IgD-negative memory B cell (primary cell): ENCODE data around the gene CLHC1. TPM values are rescaled to one million over a fixed set of nuclear protein-coding genes. Genes with fewer than 3 reads are reported as not detected.

Source experiments
- H3K27ac Mint-ChIP-seq, 3 donors: one replicate each; pipeline ENCODE4 v1.8.0; 2020 to 2022; ENCODE audit warnings: mild to moderate bottlenecking in 3 of 3, mixed read lengths in 3 of 3, moderate library complexity in 1 of 3
- H3K27me3 Mint-ChIP-seq: one replicate; pipeline ENCODE4 v1.8.0; 2021; ENCODE audit warnings: mixed read lengths
- H3K36me3 Mint-ChIP-seq: one replicate; pipeline ENCODE4 v1.8.0; 2020; ENCODE audit warnings: mild to moderate bottlenecking, mixed read lengths
- H3K4me1 Mint-ChIP-seq, 3 donors: one replicate each; pipeline ENCODE4 v1.8.0; 2020 to 2022; ENCODE audit warnings: mixed read lengths in 3 of 3, mild to moderate bottlenecking in 1 of 3
- H3K4me3 Mint-ChIP-seq, 4 donors: one replicate each; pipeline ENCODE4 v1.8.0; 2020 to 2022; ENCODE audit warnings: mild to moderate bottlenecking in 4 of 4, mixed read lengths in 4 of 4, moderate library complexity in 3 of 4
- H3K9me3 Mint-ChIP-seq, 3 donors: one replicate each; pipeline ENCODE4 v1.8.0; 2020 to 2021; ENCODE audit warnings: mixed read lengths in 3 of 3, mild to moderate bottlenecking in 1 of 3
- polyA plus RNA-seq: library from polyadenylated mRNA; unstranded; fragments of 300-500 nt; fragmentation: Illumina TruSeq; gene quantifications from one replicate; pipeline ENCODE4 v1.2.3, GENCODE V29; 2021

The CLHC1 gene
- polyA plus RNA-seq, 1 donor from 2014 or later, result 1.2 TPM

GRCh38 chr2:55156326-55156725, 75.8 kb downstream of the CLHC1 start:
- Mint-ChIP-seq H3K27ac (peak overlapping the region in 2 of 3 donors; percentile 36 to 37), H3K4me3 (no peak overlapping the region), H3K27me3 (no peaks in the 10 kb centered on the region), H3K4me1 (peaks cover 32 to 39% (median 33%) of the 10 kb centered on the region in 3 donors), H3K9me3 (no peaks in the 10 kb centered on the region), H3K36me3 (no peaks in the 10 kb centered on the region)

GRCh38 chr2:55155764-55156281, 76.3 kb downstream of the CLHC1 start:
- Mint-ChIP-seq H3K9me3 (no peaks in the 10 kb centered on the region), H3K27ac (peak overlapping the region in 2 of 3 donors; percentile 36 to 37), H3K4me3 (no peak overlapping the region), H3K36me3 (no peaks in the 10 kb centered on the region), H3K4me1 (peaks cover 37 to 44% (median 37%) of the 10 kb centered on the region in 3 donors), H3K27me3 (no peaks in the 10 kb centered on the region)

DNA sequence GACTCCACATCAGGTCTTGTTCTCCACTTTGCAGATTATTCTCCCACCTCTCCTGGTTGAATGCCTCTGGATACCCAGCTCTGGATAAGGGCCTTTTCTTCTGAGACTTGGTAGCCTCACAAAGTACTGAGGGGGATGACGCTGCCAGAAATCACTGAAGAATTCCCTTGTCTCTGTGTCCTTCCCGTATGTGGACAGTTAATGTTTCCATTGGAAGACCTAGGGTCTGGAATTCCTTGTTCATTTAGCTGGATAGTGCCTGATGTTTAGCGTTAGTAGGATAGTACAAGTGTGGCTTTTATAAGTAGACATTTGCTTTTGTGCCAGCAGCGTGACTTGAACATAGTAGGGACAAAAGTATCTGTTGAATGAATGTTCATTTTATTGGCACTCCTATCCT, 76.9 kb downstream of the CLHC1 start:
- H3K4me1 Mint-ChIP-seq, result peaks cover 39 to 45% (median 39%) of the 10 kb centered on the region in 3 donors
- H3K4me3 Mint-ChIP-seq, result no peak overlapping the region
- H3K27ac Mint-ChIP-seq, result no peak overlapping the region
- no peaks in the 10 kb centered on the region for H3K36me3 Mint-ChIP-seq
- no peaks in the 10 kb centered on the region for H3K27me3 Mint-ChIP-seq
- H3K9me3 Mint-ChIP-seq, result no peaks in the 10 kb centered on the region

GRCh38 chr2:55154525-55155030, 77.5 kb downstream of the CLHC1 start:
- no peaks in the 10 kb centered on the region for H3K27me3 Mint-ChIP-seq
- peaks cover 39 to 50% (median 39%) of the 10 kb centered on the region in 3 donors for H3K4me1 Mint-ChIP-seq
- H3K4me3 Mint-ChIP-seq, result peak overlapping the region in 1 of 4 donors; percentile 43
- no peaks in the 10 kb centered on the region for H3K9me3 Mint-ChIP-seq
- H3K36me3 Mint-ChIP-seq, result no peaks in the 10 kb centered on the region
- H3K27ac Mint-ChIP-seq, result no peak overlapping the region

DNA sequence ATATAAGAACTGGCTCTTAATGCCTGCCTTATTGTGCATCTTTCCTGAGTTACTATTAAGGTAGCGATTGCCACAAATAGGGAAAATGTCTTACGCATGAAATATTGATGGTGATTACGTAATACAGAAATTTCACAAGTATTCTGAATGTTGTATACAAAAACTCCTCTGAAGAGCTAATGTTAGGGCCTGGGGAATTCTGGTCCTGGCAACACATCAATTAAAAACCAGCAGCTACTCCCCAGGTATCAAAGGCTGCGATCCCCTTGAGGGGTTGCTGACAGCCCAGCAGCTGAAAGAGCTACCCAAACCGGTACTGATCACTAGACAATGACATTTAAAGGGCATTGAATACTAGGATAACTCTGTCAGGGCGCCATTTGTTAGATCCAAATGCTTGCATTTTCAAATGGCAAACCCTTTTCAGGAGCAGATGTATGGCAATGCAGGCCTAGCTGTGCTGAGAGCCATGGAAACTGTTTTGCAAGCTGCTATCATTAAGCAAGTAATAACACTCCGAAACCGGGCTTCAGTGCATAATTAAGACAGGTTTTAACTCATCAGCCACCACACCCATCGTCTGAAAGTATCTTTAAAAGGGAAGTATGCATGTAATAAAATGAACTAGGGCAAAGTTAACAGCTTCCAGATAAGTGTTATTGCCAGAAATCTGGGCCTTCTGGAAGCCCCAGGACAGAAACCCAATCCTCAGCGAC, 78.4 kb downstream of the CLHC1 start:
- Mint-ChIP-seq H3K4me1 (peaks cover 39 to 46% (median 39%) of the 10 kb centered on the region in 3 donors), H3K4me3 (peak overlapping the region in 3 of 4 donors; percentile 3 to 35 (median 7)), H3K36me3 (no peaks in the 10 kb centered on the region), H3K27me3 (no peaks in the 10 kb centered on the region), H3K9me3 (no peaks in the 10 kb centered on the region), H3K27ac (peak overlapping the region in 1 of 3 donors; percentile 78)

DNA sequence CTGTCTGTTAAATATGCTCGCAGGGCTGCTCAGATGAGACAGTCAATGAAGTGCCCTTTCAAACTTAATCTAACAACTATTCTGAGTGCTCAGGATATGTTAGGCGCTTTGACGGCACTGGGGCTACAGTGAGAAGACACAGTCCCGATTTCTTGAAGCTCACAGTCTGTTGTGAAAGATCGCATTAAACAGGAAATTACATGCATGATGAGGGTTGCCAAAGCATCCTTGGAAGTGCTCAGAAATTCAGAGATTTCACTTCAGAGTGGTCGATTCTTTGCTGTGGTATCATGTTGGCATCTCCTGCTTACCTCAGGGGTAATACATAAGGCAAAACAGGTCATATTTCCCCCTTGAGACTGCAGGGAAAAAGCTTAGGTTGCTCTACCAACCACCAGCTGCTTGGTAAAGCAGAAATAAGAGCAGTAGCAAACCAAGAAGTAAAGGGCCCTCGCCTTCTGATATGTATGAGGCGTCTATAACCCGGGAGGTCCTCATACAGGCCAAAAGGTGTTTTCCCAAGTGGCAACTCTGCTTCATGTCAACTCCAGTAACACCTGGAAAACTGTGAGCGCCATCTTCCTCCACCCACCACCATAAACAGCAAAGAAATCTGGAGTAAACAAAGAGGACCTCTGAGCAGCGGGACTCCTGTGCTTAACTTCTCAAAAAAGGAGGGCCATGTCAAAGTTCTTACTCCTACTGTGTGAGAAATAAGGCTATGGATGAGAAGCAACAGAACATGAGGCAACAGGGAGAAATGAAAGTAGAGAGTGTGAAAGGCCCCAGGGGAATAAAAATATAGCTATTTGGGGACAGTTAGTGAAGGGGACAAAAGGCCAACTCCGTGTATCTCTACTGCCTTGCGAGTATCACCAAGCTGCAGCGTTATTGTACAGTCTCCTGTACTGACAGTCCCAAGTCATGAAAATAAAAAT, 79.3 kb downstream of the CLHC1 start:
- Mint-ChIP-seq H3K27ac (peak overlapping the region; percentile 78 to 93 (median 90)), H3K27me3 (no peaks in the 10 kb centered on the region), H3K36me3 (no peaks in the 10 kb centered on the region), H3K9me3 (no peaks in the 10 kb centered on the region), H3K4me3 (peak overlapping the region in 3 of 4 donors; percentile 8 to 85 (median 58)), H3K4me1 (peaks cover 39 to 44% (median 41%) of the 10 kb centered on the region in 3 donors)

DNA sequence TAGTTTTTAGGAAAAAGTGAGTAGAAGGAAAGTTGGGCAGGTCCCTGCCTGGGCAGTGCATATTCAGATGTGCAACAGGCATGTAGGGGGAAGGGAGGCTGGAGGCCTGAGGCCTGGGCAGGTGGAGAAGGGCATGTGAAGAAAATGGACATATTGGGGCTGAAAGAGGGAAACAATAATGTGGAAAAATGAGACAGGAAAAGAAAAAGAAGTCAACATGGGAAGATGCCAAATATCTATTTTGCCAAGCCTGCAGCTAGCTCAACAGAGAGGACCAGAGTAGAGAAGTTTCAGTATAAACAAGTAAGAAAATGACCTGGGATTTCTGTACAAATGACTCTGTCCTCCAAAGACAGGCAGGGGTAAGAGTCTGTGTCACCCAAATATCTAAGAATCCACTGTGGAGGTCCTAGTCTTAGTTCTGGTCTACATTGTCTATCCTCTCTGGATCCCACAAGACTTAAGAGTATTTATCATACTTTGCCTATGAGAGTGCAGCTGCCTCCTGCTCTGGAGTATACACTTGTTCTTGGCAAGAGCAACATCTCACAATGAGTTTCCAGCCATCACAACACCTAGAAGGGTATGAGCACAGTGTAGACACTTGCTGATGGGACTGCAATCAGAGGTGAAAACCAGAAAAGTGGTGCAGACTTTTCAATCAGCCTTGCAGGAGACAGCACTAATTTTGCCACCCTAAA, 80.2 kb downstream of the CLHC1 start:
- Mint-ChIP-seq H3K4me1 (peaks cover 39 to 41% (median 40%) of the 10 kb centered on the region in 3 donors), H3K36me3 (no peaks in the 10 kb centered on the region), H3K27ac (peak overlapping the region; percentile 78 to 93 (median 90)), H3K4me3 (peak overlapping the region in 3 of 4 donors; percentile 52 to 85 (median 58)), H3K9me3 (no peaks in the 10 kb centered on the region), H3K27me3 (no peaks in the 10 kb centered on the region)

DNA sequence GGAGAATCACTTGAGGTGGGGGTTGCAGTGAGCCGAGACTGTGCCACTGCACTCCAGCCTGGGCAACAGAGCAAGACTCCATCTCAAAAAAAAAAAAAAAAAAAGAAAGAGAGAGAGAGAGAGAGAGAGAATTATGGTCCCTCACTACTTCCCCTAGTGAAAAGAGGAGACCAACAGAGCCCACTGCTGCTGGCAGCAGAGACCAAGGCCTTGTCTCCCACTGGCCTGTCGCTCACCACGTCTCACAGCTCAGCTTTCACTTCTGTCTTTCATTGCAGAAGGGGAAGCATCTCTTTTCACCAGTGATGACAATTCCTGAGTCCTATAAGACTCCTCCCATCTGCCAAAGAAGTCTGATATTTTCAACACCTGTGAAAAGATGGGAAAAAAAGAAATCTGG, 81.3 kb downstream of the CLHC1 start:
- no peaks in the 10 kb centered on the region for H3K9me3 Mint-ChIP-seq
- no peaks in the 10 kb centered on the region for H3K36me3 Mint-ChIP-seq
- H3K4me3 Mint-ChIP-seq, result peak overlapping the region in 3 of 4 donors; percentile 30 to 79 (median 52)
- H3K4me1 Mint-ChIP-seq, result peaks cover 35 to 40% (median 38%) of the 10 kb centered on the region in 3 donors
- H3K27me3 Mint-ChIP-seq, result no peaks in the 10 kb centered on the region
- peak overlapping the region; percentile 78 to 93 (median 79) for H3K27ac Mint-ChIP-seq

- H3K36me3 Mint-ChIP-seq, result no peaks in the 10 kb centered on the region
- H3K27ac Mint-ChIP-seq, result peak overlapping the region in 2 of 3 donors; percentile 9 to 53
- no peak overlapping the region for H3K4me3 Mint-ChIP-seq
- H3K9me3 Mint-ChIP-seq, result no peaks in the 10 kb centered on the region
- H3K4me1 Mint-ChIP-seq, result peaks cover 26 to 29% (median 26%) of the 10 kb centered on the region in 3 donors
- H3K27me3 Mint-ChIP-seq, result no peaks in the 10 kb centered on the region
Measured at GRCh38 chr2:55148269-55148668, 83.8 kb downstream of the CLHC1 start.

GRCh38 chr2:55147531-55147930, 84.6 kb downstream of the CLHC1 start:
- Mint-ChIP-seq H3K36me3 (no peaks in the 10 kb centered on the region), H3K4me1 (peaks cover 19 to 23% (median 19%) of the 10 kb centered on the region in 3 donors), H3K9me3 (no peaks in the 10 kb centered on the region), H3K27me3 (no peaks in the 10 kb centered on the region), H3K27ac (no peak overlapping the region), H3K4me3 (no peak overlapping the region)

DNA sequence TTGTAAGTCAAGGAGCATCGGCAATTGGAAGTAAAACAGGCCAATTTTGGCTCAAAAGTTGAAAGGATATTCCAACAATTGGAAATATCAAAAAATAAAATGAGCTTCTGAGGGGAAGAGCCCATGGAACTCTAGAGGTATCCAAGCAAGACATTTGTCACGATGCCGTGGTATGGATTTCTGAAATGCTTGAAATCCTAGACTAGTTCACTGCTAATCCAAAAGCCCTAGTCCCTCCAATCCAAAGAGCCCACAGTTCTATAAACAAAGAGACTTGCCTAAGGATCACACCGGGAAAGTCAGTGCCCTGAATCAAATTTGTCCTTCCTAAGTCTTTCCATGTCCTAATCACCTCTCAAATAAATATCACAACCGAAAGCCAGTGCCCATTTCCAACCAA, 85.1 kb downstream of the CLHC1 start:
- Mint-ChIP-seq H3K27me3 (no peaks in the 10 kb centered on the region), H3K36me3 (no peaks in the 10 kb centered on the region), H3K4me3 (no peak overlapping the region), H3K27ac (no peak overlapping the region), H3K9me3 (no peaks in the 10 kb centered on the region), H3K4me1 (peaks cover 14 to 18% (median 14%) of the 10 kb centered on the region in 3 donors)

- H3K4me3 Mint-ChIP-seq, result no peak overlapping the region
- no peaks in the 10 kb centered on the region for H3K27me3 Mint-ChIP-seq
- H3K27ac Mint-ChIP-seq, result no peak overlapping the region
- no peaks in the 10 kb centered on the region for H3K36me3 Mint-ChIP-seq
- H3K9me3 Mint-ChIP-seq, result no peaks in the 10 kb centered on the region
- peaks cover 6 to 12% (median 10%) of the 10 kb centered on the region in 3 donors for H3K4me1 Mint-ChIP-seq
Measured at GRCh38 chr2:55146263-55146662, 85.8 kb downstream of the CLHC1 start.

- Mint-ChIP-seq H3K27me3 (no peaks in the 10 kb centered on the region), H3K27ac (no peak overlapping the region), H3K4me1 (peaks cover 3 to 7% (median 6%) of the 10 kb centered on the region in 3 donors), H3K36me3 (no peaks in the 10 kb centered on the region), H3K4me3 (no peak overlapping the region), H3K9me3 (no peaks in the 10 kb centered on the region)
Measured at GRCh38 chr2:55144922-55145820, 86.9 kb downstream of the CLHC1 start.
